Activated T-helper 2 cell treated with anti-CD3 and anti-CD28 coated beads, Interferon-gamma antibody, Interleukin-2, Interleukin-4, amounts not matched to agents 10 μg/mL and 5 μg/mL and 100 μg/mL, durations not matched to agents 14 hours and 24 hours and 36 hours (primary cell): ENCODE data around the gene SP2. TPM values are rescaled to one million over a fixed set of nuclear protein-coding genes. Genes with fewer than 3 reads are reported as not detected.

Experiments
- DNase-seq: peaks from one replicate; pipeline ENCODE4 v3.0.0; 2021; ENCODE audit warnings: low spot score
- H3K27ac Mint-ChIP-seq: one replicate; pipeline ENCODE4 v1.8.0; 2021; ENCODE audit warnings: mixed read lengths
- H3K27me3 Mint-ChIP-seq: one replicate; pipeline ENCODE4 v1.8.0; 2021; ENCODE audit warnings: low read depth, mixed read lengths
- H3K36me3 Mint-ChIP-seq: one replicate; pipeline ENCODE4 v1.8.0; 2021; ENCODE audit warnings: low read depth, mixed read lengths
- H3K4me1 Mint-ChIP-seq: one replicate; pipeline ENCODE4 v1.8.0; 2021; ENCODE audit warnings: low read depth, mixed read lengths
- H3K4me3 Mint-ChIP-seq: one replicate; pipeline ENCODE4 v1.8.0; 2021; ENCODE audit warnings: low read depth, mild to moderate bottlenecking, moderate library complexity, mixed read lengths
- H3K9me3 Mint-ChIP-seq: one replicate; pipeline ENCODE4 v1.8.0; 2021; ENCODE audit warnings: mixed read lengths
- intact Hi-C: fragments of 100-400 bp; cut with micrococcal nuclease; formaldehyde crosslinking; loops from one replicate; pipeline ENCODE4 v1.15.1; 2023
- total RNA-seq: library from RNA; stranded (reverse); gene quantifications from 2 replicates; pipeline ENCODE4 v1.2.3, GENCODE V29; 2022

SP2 gene
- total RNA-seq = 16.5 and 19.7 TPM in 2 replicates

DNA sequence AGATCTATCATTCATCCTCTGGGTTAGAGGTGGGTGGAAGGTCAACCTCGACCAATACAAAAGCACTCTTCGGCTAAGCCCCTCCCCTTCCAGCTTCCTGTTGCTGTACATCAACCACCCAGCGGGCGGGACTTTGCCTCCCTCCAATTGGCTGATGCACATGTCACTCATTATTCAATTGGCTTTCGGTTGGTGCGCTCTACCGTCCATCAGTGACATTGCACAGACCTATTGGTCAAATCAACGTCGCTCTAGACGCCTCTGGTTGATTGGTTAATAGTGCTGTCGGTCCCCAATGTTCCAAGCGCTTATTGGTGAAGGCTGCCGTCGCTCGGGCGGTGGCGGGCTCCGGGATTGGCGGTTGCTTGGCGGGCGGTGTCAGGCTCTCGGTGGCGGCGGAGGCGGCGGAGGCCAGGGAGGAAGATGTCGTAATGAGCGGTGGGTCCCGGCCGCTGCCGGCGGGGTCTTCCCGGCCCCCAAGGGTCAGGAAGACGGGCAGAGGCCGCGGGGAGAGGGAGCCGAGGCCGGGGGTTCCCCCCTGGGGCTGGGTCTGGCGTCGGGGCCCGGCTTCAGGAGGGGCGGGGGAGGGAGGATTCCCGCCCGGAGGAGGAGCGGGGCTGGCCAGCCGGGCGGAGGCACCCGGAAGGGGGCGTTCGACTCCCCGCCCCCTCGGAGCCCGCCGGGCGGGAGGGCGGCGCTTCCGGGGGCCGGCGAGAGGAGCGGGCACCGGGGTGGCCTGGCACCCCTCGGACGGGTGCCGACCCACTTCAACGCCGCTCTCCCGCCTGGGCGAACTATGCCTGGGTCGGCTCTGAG is at the start of gene SP2:
Gene SP2 (plus strand): TSS at position 381 of the 816 bp plus-strand sequence. CDS start 51 bp downstream, at position 432.
- peaks cover 13% of the 10 kb centered on the region for H3K36me3 Mint-ChIP-seq
- peak within 1 kb of the TSS; percentile 93 for H3K27ac Mint-ChIP-seq
- peak within 1 kb of the TSS; percentile 93 for H3K4me3 Mint-ChIP-seq
- no peaks in the 10 kb centered on the region for H3K9me3 Mint-ChIP-seq
- peak; percentile 100 for DNase-seq
- intact Hi-C loops = loop anchor here (1.0 to 2.0 kb wide), 5 partner anchors 45 to 163 kb away; partner anchors contain the start of genes PNPO, SCRN2 and TBX21
- H3K27me3 Mint-ChIP-seq = no peaks in the 10 kb centered on the region
- H3K4me1 Mint-ChIP-seq = peaks cover 28% of the 10 kb centered on the region

DNA sequence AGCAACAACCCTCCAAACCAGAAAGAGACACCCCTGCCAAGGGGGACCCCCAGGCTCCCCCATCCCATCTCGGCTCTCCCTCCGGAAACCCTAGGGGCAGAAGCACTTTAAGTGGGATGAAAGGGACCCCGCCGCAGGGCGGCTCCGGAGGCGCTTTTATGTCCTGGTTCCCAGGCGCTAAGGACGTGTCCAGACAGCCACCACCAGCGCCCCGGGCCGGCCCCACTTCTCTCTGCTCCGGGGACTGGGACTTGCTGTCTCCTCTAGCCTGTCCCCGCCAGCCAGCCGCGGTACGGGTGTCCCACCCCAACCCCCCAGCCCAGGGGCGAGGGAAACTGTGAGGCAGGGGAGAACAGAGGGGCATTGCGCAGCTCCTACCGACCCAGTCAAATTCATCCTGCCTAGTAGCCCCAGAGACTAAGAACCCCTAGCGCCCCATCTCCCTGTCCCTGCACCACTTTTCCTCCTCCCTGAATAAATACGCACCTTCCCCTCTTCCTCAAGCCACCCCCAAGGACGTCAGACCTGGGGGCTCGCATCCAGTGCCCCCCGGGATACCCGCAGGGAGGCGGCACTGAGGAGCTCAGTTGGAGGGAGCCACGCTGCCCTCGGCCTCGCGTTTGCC is 49.2 kb upstream of the SP2 start:
- Mint-ChIP-seq H3K4me1 (peaks cover 18% of the 10 kb centered on the region), H3K27ac (no peak overlapping the region), H3K36me3 (no peaks in the 10 kb centered on the region), H3K27me3 (peaks cover 65% of the 10 kb centered on the region), H3K9me3 (no peaks in the 10 kb centered on the region), H3K4me3 (no peak overlapping the region)
- intact Hi-C loops = no loop called here
- no peak for DNase-seq

DNA sequence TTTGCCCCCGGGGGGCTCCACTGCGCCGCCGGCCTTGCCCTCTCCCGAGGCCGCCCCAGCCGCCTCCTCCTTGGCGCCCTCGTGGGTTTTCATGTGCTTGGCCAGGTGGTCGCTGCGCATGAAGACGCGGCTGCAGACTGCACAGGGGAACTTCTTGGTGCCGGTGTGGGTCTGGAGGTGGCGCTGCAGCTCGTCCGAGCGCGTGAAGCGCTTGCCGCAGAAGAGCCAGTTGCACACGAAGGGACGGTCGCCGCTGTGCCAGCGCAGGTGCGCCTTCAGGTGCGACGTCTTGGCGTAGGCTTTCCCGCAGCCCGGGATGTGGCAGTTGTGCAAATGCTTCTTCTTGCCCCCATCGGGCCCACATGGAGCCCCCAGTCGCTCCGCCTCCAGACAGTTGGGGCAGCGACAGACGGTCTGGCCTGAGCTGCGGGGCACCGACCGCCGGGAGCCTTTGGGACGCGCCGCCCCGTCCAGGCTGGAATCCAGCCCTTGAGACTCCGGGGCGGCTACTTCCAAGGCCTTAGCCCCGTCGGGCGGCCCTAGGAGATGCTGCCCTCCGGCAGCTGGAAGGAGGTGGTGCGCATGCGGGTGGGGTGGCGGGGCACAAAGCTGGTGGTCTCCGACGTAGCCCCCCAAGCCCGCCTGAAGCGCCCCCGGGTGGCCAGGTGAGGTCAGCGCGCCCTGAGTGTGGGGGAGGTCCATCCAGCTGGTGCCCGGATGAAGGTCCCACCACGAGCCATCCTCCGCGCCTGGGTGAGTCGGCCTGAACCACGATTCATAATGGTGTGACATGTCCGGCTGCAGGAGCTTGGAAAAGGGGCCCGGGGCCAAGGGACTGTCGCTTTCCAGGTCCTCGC is 48.5 kb upstream of the SP2 start:
- H3K27ac Mint-ChIP-seq = no peak overlapping the region
- intact Hi-C loops = no loop called here
- H3K4me3 Mint-ChIP-seq = no peak overlapping the region
- no peak for DNase-seq
- no peaks in the 10 kb centered on the region for H3K36me3 Mint-ChIP-seq
- no peaks in the 10 kb centered on the region for H3K9me3 Mint-ChIP-seq
- peaks cover 19% of the 10 kb centered on the region for H3K4me1 Mint-ChIP-seq
- H3K27me3 Mint-ChIP-seq = peaks cover 73% of the 10 kb centered on the region

DNA sequence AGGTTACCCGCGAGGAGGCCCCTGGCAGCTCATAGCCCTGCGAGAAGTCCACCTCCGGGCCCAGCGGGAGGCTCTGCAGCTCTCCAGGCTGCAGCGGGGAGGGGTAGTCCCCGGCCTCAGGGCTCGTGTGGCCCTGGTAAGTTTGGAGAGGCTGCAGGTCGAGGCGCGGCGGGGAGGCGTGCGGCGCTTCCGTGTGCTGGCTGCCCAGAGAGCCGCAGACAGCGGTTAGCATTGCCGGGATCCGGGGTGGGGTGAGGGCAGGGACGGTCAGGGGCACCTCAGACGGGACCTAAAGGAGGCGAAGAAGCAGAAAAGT is 47.9 kb upstream of the SP2 start:
- Mint-ChIP-seq H3K36me3 (no peaks in the 10 kb centered on the region), H3K27ac (no peak overlapping the region), H3K4me3 (no peak overlapping the region), H3K4me1 (peaks cover 18% of the 10 kb centered on the region), H3K9me3 (no peaks in the 10 kb centered on the region), H3K27me3 (peaks cover 79% of the 10 kb centered on the region)
- intact Hi-C loops = no loop called here
- no peak for DNase-seq

DNA sequence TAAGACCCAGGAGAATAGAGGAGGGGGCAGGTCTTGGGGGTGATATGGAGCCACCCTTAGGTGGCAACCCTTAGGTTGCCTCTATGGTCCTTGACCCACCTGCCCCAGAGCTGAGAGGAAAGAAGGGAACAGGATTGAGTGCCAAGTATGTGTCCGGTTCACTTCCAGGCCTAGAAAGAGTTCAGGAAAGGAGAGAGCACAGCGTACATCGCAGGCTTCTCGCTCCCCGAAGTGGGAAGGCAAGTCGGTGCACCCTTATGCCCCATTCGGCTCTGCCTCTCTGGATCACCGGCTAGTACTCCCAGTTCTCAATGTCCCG is 45.7 kb upstream of the SP2 start:
- peaks cover 88% of the 10 kb centered on the region for H3K27me3 Mint-ChIP-seq
- peaks cover 21% of the 10 kb centered on the region for H3K4me1 Mint-ChIP-seq
- no peak for DNase-seq
- H3K36me3 Mint-ChIP-seq = no peaks in the 10 kb centered on the region
- H3K27ac Mint-ChIP-seq = no peak overlapping the region
- no peaks in the 10 kb centered on the region for H3K9me3 Mint-ChIP-seq
- peak overlapping the region; percentile 19 for H3K4me3 Mint-ChIP-seq
- intact Hi-C loops = loop anchor here (2.0 kb wide), 1 partner anchor 40 kb away; no protein-coding TSS in a partner anchor

DNA sequence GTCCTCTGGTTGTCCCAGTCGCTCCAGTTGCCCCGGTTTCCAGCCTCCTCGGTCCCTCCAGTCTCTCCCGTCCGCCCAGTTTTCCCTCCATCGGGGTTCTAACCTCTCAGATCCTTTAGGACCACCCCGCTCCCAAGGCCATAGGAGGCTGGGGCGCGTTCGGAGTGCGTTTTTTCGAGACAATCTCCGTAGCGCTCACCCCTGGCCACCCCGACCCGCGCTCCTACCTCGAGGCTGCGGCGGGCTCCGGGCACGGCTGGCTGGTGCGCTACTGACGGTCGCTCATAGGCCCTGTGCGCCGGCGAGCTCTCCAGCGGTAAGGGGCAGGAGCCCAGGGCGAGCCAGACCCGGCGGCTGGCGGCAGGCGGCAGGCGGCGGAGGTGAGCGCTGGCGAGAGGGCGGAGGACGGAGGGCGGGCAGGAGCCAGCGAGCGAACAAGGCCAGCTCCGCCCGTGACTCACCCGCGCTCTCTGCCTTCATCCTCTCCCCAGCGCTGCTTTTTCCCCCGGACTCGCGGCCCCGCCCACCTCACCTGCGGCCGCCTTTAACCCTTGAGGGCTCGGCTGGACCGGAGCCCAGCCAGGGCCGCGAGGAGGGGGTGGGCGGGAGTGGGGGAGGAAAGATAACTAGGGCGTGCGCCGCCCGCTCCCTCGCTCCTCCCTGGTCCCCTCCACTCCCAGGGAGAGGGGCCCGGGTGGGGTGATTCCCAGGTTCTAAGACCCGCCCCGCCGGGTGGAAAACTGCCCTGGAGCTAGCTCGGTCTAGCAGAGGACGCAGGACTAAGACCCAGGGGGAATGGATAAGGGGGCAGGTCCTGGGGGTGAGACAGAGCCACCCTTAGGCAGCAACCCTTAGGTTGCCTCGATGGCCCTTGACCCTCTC is 45.1 kb upstream of the SP2 start, which contains the start of gene SP6:
Gene SP6 (minus strand): TSS at position 472 of the 882 bp plus-strand sequence. CDS start 2,734 bp downstream, outside the sequence.
- Mint-ChIP-seq H3K4me1 (peaks cover 21% of the 10 kb centered on the region), H3K9me3 (no peaks in the 10 kb centered on the region), H3K27ac (no peak within 1 kb of the TSS), H3K36me3 (no peaks in the 10 kb centered on the region), H3K27me3 (peaks cover 87% of the 10 kb centered on the region), H3K4me3 (peak within 1 kb of the TSS; percentile 19)
- intact Hi-C loops = loop anchor here (2.0 kb wide), 1 partner anchor 40 kb away; no protein-coding TSS in a partner anchor
- peak; percentile 42 for DNase-seq

DNA sequence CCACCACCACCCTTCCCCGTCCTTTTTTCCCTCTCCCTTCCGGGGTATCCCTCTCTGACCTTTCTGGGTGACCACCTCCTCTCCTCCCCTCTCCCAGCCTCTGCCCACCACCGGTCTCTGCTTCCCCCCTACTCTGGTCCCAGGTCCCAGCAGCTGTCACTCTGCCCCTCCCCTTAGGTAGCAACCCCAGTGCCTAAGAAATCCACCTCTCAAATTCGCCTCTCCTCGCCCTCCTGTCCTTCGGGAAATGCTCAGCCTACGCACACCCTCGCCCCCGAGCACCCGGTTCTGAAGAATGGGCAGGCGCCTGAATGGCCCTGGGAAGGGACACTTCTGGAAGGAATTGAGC is 44.3 kb upstream of the SP2 start:
- no peak overlapping the region for H3K4me3 Mint-ChIP-seq
- H3K27ac Mint-ChIP-seq = no peak overlapping the region
- H3K9me3 Mint-ChIP-seq = no peaks in the 10 kb centered on the region
- H3K27me3 Mint-ChIP-seq = peaks cover 87% of the 10 kb centered on the region
- H3K36me3 Mint-ChIP-seq = no peaks in the 10 kb centered on the region
- peaks cover 21% of the 10 kb centered on the region for H3K4me1 Mint-ChIP-seq
- DNase-seq = no peak
- intact Hi-C loops = loop anchor here (2.0 kb wide), 1 partner anchor 39 kb away; no protein-coding TSS in a partner anchor

DNA sequence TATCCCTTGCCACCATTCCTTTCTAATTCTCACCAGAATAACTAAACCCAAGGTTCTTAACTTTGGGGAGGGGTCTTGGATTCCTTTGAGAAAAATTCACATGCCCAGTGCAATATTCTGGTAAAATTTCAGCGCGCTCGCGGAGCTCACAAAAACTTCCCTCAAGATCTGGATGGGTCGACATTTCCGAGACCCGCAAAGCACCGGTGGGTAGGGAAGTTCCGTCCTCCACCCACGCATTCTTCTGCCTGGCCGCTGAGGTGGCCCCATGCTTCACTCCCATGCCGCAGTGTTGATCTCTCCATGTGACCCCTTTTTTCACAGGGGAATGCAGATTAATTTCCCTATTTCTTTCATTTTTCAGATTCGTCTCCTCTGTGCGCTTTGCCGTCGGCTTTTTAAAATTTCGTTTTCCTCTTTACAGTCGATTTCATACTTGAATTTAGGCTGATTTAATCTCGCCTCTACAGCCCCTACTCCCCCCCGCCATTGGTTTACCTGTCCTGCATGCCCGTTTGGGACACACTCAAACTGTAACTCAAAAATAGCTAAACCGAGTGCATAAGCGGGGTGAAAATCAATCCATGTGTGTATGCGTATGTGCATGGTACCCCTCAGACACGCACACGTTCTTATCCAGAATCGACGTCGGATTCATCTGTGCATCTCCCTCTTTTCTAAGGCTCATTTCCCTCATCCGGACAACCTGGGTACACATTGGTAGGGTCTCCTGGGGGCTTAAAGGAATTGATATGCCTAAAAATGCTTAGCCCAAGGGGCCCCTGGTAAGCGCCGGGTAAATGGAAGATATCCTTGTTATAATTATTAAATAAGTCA is 43.7 kb upstream of the SP2 start:
- Mint-ChIP-seq H3K27me3 (peaks cover 85% of the 10 kb centered on the region), H3K4me1 (peaks cover 21% of the 10 kb centered on the region), H3K27ac (no peak overlapping the region), H3K36me3 (no peaks in the 10 kb centered on the region), H3K9me3 (no peaks in the 10 kb centered on the region), H3K4me3 (no peak overlapping the region)
- DNase-seq = no peak
- intact Hi-C loops = no loop called here

DNA sequence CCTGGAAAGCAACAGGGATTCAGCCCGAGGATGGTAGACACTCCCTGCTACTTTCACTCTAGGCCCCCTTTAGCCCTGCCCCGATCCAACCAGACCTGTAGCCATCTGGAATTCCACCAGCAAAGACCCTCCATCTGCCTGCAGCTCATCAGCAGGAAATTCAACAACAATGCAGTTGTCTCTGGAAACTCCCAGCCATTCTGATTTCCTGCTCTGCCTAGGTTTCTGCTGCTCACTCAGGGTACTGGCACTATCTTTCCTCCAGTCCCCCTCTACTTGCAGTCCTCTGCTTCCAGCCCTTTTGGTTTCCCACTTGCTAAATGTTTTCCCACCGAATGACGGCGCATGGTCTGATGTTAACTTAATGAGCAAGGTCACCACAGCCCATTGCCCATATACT is 42.4 kb upstream of the SP2 start:
- H3K27me3 Mint-ChIP-seq = peaks cover 85% of the 10 kb centered on the region

DNA sequence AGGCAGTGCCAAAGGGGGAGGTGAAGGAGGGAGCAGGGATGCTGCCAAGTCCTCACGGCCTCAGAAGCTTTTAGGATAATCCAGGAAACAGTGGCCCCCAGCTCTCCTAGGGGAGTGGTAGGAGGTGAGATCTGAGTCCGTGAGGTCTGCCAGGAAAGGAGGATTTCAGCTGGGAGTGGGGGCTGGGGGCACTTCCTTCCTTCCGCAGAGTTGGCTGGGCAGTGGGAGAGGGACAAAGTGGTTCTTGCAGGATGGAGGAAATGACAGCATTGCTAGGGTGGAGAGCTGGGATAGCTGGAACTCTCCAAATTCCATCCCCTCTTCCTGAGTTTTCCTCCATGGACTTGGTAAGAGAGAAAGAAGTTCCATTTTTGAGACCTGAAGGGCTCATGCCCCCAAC is 40.3 kb upstream of the SP2 start:
- H3K4me1 Mint-ChIP-seq = peaks cover 15% of the 10 kb centered on the region
- no peaks in the 10 kb centered on the region for H3K36me3 Mint-ChIP-seq
- no peak overlapping the region for H3K27ac Mint-ChIP-seq
- intact Hi-C loops = no loop called here
- no peak overlapping the region for H3K4me3 Mint-ChIP-seq
- peaks cover 74% of the 10 kb centered on the region for H3K27me3 Mint-ChIP-seq
- no peaks in the 10 kb centered on the region for H3K9me3 Mint-ChIP-seq
- DNase-seq = no peak

More for the DNA sequence above, 42.4 kb upstream of the SP2 start:
- intact Hi-C loops = no loop called here
- peaks cover 21% of the 10 kb centered on the region for H3K4me1 Mint-ChIP-seq
- H3K27ac Mint-ChIP-seq = no peak overlapping the region
- H3K4me3 Mint-ChIP-seq = no peak overlapping the region
- DNase-seq = no peak
- H3K36me3 Mint-ChIP-seq = no peaks in the 10 kb centered on the region
- H3K9me3 Mint-ChIP-seq = no peaks in the 10 kb centered on the region

DNA sequence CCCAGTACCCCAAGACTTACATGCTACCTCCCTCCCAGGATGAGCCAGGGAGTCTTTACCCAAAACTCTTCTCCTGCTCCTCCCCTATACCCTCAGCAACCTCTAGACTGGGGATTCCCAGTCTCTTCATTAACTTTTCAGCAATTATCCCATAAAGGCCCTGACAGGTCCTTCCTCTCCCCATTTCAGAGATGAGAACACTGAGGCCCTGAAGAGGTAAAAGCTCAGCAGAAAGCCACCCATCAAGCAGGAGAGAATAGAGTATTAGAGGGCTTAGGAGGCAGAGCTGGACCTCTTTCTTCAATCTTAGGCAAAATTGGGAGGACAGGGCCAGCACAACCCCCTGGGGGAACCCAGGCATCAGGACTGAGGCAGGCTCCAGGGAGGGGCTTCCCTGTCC is 39.2 kb upstream of the SP2 start:
- Mint-ChIP-seq H3K27ac (no peak overlapping the region), H3K27me3 (peaks cover 68% of the 10 kb centered on the region), H3K36me3 (no peaks in the 10 kb centered on the region), H3K4me3 (no peak overlapping the region), H3K4me1 (peaks cover 12% of the 10 kb centered on the region), H3K9me3 (no peaks in the 10 kb centered on the region)
- no peak for DNase-seq
- intact Hi-C loops = no loop called here
